ENCODE measurements around the gene SPOCK1.

GRCh38 chr5:137403869-137404268 lies 95.3 kb downstream of the SPOCK1 start:
- TF ChIP-seq POLR2A (IDR thresholded peaks at IDR 0.05) (no peak), CTCF (IDR thresholded peaks at IDR 0.05) (no peak)

Data from Peyer's patch (tissue), 4 donors.